Inflammatory macrophage (primary cell): ENCODE results near the gene ANKRD29.

ENCODE experiments used
- DNase-seq, 2 donors: peaks; one replicate each; pipeline ENCODE4 v3.0.0-alpha.2; 2020 to 2022
- total RNA-seq, 18 experiments: gene quantifications; one replicate each; lab custom pipeline; 2026; ENCODE audit warnings: mixed read lengths in 6 of 18, inconsistent platforms in 2 of 18; lab: John Stamatoyannopoulos, UW

ANKRD29 gene, protein sequence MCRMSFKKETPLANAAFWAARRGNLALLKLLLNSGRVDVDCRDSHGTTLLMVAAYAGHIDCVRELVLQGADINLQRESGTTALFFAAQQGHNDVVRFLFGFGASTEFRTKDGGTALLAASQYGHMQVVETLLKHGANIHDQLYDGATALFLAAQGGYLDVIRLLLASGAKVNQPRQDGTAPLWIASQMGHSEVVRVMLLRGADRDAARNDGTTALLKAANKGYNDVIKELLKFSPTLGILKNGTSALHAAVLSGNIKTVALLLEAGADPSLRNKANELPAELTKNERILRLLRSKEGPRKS
- total RNA-seq = 1.7 to 16.2 (median 6.6) reads per million in 18 experiments

DNA sequence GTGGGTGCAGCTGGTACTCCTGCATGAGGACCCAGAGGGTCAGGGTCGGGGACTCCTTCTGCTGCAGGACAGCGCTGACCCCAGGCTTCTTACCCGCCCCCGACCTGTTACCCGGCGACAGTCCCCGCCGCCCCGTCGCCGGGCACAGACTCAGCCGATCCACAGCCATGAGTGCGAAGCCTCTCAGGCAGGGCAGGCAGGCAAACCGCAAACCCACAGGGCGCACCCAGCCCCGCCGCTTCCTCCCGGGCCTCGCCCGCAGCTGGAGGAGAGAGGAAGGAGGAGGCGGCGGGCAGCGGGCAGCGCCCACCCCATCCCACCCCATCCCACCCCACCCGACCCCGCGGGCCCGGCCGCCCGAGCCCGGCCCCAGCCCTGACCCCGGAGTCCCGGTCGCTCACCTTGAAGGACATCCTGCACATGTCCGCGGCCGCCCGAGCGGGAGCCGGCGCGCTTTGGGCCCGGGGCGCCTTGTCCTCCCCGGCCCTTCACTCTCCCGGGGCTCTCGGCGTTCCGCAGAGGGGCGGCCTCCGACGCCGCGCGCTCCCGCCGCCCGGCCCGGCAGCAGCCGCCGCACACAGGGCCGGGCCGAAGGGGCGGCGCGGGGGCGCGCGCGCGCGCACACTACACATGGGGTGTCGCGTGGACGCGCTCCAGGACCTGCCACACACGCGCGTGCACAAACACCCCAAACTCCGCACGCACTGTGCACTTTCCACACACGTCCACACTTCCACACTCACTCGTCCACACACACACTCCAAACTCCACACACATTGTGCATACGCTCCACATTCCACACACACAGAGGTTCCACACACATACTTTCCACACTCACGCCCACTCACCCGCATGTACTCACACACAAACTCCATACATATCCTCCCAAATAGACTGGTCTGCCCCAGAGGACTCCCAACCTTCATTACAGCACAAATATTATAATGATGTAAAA, at the start of gene ANKRD29:
Gene ANKRD29 (minus strand): TSS at position 603 of the 955 bp plus-strand sequence. CDS start 181 bp downstream, at position 422.
- DNase-seq = peak; percentile 19 to 23

DNA sequence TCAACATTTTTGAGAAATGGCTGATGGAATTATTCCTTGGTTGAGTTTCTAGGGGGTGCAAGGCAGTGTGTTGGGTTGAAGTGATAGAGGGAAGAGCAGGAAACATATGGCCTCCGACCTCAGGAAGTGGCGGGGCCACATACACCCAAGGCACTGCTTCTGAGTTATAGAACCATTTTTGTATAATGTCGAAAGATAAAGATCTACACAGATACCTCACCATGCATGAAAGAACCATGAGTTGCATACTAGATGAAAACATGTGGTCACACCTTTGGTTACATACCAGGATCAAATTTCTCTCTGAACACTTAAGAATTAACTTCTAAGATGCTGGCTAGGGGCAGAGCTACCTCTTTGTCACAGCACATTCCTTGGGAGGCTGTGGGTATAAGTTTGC, 49.7 kb upstream of the ANKRD29 start:
- DNase-seq = no peak

DNA sequence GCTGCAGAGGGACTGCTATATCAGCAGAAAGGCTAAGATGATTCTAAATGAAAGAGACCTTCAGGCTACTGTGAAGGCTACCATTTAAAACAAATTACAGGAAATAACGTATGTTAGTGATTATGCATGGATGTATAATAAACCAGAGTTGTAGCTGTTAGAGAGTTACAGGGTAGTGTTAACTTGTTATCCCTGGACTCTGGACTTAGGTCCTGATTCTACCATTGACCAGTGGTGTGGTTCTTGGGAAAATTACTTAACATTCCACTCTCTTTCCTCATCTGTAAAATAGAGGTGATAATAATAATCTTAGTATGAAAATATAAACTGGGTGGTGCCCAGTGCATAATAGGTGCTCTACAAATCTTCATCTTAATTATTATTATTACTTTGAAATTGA, 48.7 kb upstream of the ANKRD29 start:
- no peak for DNase-seq

DNA sequence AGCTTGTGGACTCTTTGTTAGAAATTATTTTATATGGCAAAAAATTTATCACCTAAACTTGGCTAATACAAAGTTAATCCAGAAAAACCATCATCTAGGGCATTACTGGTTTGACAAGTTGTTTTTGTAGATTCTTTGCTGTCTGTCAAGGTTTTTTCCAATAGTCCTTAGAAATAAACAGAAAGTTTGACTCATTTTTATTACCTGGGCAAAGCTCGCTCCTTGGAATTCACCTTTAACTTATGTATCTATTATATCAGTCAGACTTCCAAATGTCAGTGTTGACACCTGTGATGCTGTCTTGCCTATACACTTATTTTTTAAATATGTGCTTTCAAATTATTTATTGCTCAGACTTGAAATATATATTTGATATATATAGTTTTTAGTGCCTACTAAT, 48.2 kb upstream of the ANKRD29 start:
- no peak for DNase-seq

DNA sequence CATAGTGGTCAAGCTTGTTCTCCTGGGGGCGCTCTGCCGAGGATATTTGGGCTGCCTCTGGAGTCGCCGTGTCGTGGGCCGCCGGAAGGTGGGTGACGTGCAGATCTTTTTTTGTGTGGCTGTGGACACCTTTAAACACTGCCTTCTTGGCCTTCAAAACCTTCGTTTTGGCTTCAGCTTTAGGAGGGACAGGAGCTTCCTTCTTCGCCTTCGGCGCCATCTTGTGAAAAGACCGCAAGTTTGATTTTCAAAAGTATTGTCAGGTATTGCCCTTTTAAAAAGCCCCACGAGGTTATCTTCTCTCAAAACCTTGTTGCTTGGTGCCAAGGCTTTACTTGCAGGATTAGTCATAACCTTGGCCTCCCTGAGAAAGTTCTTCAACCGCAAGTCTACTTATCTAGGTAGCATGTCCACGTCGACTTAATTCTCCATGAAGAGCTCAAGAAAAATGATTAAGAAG, 47.4 kb upstream of the ANKRD29 start:
- no peak for DNase-seq

DNA sequence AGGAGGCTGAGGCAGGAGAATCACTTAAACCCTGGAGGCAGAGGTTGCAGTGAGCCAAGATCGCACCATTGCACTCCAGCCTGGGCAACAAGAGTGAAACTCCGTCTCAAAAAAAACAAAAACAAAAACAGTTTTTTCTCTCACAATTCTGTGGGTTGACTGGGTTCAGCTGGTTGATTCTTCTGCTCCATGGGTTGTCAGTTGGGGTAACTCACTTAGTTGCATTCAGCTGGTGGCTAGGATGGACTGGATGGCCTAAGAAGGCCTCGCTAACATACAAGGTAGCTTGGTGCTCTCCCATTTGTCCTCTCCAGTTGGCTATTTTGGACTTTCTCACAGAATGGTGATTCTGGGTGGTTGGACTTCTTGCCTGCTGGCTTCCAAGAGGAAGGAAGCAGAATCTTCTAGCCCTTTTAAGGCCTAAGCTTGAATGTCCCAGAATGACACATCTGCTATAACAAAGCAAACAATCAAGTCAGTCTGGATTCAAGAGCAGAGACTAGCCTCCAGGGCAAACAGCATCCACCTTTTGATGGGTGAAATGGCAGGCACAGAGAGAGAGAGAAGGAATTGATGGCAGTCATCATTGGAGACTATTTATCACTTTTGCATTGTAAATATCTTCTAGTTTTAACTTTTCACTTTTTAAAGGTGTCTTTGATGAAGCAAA, 44.4 kb upstream of the ANKRD29 start:
- DNase-seq = no peak

DNA sequence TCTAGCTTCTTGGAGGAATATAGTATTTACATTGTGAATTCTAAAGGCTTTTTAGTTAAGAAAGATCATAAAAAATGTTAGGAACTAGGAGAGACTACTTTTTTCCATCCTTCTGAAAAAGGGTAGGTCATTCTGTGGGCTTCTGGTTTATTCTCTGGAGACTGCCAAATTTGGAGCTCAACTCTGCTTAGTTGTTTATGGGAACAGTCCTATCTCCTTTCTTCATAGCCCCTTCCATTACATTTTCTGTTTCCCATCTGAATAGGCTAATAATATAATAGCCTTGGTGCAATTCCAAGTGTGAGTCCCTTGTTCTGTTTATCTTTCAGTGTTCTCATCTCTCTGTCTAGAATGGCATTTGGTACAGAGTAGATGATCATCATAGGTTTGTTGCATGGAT, 42.1 kb upstream of the ANKRD29 start:
- DNase-seq = no peak

DNA sequence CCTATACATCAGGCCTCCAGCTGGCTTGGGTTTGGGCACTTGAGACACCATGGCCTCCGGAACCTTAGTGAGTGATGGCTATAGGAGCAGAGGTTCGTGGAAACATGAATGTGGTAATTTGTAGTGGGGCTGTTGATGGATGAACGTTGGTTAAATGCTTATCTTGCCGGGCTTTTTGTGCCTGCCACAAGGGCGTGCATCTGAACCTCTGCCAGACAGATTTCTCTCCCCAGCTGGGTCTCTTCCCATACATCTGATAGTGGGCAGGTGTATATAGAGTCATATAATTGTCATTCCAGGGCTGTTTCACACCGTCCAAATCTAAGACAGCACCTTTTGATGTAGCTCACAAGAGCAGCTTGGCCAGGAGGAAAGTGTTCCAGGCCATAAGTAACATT, 41.3 kb upstream of the ANKRD29 start:
- DNase-seq = no peak

DNA sequence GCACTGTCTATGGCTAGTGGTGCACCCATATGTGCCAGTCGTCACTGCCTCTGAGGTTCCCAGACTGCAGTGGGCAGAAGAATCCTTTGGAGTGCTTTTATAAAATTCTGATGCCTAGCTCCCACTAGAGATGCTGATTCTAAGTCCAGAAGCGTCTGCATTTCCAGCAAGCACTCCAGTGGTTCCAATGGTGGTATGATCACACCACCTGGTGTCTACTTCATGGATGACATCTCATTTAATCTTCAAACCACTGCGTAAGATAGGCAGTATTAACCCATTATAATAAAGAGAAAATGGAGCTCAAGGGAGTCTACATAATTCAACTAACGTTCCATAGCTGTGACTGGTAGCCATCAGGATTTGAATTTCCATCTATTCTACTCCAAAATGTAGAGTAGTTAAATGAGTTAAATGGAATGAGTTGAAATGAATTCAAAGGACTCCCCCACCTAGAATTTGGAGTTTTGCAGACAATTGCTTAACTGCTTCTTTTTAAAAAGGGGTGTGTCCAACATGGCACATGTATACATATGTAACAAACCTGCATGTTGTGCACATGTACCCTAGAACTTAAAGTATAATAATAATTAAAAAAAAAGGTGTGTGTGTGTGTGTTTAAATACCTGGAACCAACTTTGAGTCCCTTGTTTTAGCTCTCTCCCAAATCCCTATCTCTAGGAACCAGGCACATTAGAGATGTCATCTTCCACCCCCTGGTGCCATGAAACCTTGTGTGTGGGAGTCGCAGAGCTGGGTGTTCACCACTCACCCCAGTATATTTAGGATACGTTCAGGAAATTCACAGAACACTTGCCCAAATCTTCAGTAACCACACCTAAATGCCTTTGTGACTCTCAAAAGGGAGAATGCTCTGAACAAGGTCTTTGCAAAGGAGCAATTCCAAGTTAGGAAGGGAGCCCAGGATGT, 40.6 kb upstream of the ANKRD29 start:
- peak; percentile 56 to 66 for DNase-seq

DNA sequence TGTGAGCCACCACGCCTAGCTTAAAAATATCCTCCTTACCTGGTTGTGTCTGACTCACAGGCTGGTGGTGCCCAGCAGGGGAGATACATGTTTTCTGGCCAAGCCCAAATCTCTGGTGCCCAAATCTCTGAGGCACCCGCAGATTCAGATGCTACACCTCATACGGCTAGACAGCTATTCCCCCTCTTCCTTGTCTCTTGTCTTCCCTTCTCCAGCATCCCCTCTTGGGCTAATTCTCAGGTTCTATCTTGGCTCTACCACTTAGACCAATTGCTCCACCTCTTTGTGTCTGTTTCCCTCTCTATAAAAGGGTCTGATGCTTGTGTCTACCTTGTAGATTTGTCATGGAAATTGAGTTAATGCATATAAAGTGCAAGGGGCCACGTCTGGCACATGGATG, 39.9 kb upstream of the ANKRD29 start:
- no peak for DNase-seq

DNA sequence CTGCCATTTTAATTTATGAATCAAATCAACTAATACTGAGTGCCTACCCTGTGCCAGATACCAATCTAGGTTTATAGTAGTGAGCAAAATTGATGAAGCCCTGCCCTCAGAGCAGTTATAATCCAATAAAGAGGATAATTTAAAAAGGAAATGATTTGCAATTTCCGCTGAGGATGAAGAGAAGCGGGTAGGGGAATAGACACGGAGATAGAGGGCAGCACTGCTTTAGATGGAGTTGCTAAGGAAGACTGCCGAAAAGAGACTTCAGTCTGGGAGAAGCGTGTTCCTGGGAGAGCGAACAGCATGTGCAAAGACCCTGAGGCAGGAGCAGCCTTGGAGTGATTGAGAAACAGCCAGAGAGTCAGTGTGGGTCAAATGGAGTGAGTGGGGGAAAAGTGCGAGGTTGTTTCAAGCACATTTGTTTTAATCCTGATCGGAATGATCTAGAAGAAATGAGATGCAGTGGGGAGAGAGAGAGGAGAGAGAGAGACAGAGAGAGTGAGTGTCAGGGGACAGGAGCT, 38.9 kb upstream of the ANKRD29 start:
- no peak for DNase-seq

DNA sequence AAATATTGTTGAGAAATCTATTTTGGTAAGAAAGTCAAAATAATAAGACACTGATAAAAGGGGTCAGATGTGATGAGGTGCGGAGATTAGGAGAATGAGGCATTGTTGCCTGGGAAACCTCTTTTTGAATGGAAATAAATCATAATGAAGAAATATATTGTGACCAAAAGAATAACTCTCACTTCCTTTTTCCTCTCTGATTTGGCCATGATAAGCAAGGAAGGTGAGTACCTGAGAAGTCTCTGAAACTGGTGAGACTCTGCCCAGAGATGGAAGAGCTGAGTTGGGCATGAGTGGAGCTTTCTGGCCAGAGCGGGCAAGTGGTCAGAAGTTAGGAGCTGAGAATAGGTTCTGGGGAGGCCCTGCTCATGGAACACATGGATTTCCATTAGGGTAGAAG, 38.3 kb upstream of the ANKRD29 start:
- no peak for DNase-seq

DNA sequence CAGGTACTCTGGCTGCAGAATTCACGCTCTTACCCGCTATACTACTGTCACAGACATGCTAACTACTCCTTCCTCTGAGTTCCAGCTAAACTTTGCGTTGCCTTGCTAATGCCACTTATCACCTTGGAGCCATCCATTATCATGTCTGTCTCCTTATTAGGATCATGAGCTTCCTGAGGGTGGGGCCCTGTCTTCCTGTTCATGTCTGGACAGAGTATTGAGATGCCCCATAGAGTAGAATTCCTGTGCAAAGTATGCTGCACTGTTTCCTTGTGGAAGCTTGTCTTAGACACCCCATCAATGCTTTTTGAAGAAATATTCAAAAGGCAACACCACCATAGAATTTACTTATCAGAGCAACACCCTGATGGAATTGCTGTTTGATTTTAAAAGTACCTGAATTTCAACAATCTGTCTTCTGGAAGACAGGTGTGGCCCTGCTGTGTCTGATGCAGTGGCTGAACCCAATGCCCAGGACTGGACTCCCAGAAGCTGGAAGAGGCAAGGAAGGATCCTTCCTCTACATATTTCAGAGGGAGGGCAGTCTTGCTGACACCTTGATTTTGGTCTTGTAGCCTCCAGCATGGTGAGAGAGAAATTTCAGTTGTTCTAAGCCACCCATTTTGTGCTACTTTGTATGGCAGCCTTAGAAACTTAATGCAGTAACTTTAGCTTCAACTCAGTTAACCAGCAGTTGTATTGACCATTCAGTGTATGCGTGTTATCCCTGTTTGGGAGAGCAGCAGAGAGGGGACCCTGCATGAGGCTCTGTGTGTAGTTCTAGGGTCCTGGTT, 32.1 kb upstream of the ANKRD29 start:
- DNase-seq = no peak

DNA sequence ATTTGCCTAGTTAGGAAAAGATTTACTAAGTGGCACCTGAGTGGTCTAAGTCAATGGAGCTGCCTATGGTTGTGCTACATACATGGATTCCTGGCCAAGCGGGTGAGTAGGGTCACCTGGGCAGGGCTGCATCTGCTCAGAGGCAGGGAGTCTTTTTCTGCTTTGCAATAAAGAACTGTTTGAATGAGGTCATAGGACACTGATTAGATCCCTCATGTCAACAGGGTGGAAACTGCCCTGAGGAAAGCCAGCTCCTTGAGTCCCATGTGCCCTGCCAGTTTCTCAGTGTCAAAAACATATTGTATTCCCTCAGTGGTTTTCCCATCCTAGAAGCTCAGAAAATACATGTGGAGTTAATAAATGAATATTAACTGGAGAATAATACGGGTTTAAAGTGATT, 31.1 kb upstream of the ANKRD29 start:
- DNase-seq = no peak

DNA sequence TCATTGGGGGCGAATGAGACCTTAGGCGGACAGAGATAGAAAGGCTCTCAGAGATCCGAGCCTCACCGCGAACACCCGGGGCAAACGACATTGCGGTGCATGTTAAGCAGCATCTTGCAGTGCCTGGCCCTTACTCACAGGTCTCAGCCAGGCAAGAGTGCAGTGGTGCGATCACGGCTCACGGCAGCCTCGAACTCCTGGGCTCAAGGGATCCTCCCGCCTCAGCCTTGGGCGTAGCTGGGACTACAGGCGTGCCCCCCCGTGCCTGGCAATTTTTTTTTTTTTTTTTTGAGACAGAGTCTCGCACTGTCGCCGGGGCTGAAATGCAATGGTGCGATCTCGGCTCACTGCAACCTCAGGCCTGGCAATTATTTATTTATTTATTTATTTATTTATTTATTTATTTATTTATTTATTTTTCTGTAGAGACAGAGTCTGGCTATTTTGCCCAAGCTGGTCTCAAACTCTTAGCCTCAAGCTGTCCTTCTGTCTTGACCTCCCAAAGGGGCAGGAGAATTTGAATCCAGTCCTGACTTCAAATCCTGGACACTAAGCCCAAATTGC, 27.9 kb upstream of the ANKRD29 start:
- no peak for DNase-seq

DNA sequence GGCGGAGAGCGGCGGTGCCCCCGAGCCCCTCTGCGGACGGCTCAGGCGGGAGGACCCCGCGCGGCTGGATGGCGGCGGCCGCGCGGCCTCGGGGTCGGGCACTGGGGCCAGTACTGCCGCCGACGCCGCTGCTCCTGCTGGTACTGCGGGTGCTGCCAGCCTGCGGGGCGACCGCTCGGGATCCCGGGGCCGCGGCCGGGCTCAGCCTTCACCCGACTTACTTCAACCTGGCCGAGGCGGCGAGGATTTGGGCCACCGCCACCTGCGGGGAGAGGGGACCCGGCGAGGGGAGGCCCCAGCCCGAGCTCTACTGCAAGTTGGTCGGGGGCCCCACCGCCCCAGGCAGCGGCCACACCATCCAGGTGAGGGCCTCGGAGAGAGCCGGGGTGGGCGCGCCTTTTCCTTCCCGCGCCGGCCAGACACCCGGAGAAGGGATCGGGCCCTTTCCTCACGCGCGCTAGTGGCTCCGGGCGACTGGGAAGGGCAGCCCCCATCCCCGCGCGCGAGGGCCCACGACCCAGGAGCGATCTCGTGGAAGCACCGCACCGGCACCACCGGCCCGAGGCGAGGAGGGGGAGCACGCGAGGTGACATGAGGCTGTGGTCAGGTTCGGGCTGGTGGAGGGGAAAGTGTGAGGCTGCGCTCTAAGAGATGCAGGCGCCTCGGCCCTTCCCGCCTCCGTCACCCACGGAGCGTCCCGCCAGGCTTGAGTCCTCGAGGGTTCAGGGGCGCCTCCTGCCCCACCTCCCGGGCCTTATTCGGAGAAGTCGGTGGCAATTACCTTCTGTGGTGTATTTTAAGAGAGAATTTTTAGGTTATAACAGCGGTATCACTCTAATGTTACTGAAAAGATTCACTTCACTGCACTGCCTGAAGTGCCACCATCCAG, 27.1 kb upstream of the ANKRD29 start:
- DNase-seq = no peak

DNA sequence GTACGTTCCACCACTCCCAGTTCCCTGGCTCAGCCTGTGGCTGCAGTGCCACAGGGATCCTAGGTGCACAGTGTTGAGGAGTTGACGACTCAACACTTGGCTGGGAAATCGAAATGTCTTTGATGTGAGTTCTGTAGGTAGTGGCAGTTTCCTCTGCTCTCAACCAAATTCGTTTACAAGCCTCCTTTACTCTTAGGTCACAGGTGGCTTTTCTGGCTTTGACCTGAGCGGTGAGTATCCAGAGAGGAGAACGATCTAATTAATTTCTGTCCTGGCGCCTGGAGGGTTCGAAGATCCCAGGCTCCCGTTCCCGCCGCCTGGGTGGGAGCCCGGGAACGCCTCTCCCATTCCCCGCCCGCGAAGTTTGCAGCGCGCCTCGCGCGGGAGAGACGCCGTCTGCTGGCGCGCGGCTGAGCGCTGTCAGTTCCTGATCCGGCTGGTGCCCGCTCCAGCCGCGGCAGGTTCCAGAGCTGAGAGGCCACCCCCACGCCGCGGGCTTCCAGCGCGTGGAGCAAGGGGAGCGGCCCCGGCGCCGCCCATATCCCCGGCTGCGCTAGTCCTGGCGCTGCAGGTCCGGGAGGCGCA, 26.4 kb upstream of the ANKRD29 start, which contains the start of gene LAMA3:
Gene LAMA3 (plus strand): TSS at position 423 of the 585 bp plus-strand sequence. CDS start 231 bp downstream, outside the sequence.
- peak; percentile 22 to 66 for DNase-seq

DNA sequence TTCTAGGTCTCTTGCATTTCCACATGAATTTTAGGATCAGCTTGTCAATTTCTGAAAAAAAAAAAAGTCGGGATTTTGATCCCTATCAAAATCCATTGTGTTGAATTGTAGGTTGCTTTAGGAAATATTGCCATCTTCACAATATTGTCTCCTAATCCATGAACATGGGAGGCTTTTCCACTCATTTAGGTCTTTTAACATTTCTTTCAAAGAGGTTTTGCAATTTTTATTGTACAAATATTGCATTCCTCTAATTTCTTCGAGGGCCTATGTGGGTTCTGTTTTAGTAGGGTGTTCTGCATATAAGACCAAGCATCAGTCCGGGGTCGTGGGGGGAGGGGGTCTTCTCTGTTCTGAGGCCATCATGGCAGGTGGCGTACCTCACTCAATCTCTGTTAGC, 25.8 kb upstream of the ANKRD29 start:
- DNase-seq = no peak
